ENCODE results near the gene SNX6. TPM values are rescaled to one million over a fixed set of nuclear protein-coding genes. Genes with fewer than 3 reads are reported as not detected.

Gene SNX6
- 77.0 TPM for total RNA-seq

DNA sequence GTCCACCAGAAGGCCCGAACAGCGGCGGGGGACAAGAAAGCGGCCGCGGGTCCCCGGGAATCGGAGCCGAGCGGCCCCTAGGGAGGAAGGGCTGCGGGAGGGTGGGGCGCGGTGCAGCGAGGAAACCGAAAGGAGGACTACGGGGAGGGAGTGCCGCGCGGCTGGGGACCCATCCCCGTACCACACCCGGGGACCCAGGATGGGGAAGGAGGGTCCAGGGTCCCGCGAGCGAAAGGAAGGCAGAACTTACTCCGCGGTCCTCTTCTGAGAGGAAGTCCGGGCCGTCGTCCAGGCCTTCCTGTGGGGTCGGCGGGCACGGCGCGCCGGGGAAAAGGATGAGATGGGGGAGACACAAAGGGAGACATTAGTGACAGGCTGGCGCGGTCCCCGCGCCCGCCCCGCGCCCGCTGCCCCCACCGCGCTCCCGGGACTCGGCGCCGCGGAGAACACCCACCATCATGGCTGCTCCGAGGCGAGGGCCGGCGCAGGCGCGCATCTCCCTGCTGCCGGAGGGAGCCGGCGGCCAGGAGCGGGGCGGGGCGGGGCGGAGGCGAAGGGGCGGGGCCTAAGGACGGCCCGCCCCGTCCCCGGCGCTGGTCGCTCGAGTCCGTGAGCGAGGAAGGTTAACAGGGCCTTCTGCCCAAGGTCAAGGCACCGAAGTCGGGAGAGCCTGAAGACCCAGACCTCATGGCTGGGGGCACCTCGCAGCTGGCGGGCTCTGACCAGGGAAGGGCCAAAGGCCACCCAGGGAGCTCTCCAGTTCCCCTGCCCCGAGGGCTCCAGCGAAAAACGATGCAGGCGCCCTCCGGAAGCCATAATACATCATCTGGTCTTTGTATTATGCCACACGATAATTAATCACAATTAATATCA, at the start of gene SNX6:
Gene SNX6 (minus strand): TSS at position 492 of the 873 bp plus-strand sequence. CDS start 32 bp downstream, at position 460.

DNA sequence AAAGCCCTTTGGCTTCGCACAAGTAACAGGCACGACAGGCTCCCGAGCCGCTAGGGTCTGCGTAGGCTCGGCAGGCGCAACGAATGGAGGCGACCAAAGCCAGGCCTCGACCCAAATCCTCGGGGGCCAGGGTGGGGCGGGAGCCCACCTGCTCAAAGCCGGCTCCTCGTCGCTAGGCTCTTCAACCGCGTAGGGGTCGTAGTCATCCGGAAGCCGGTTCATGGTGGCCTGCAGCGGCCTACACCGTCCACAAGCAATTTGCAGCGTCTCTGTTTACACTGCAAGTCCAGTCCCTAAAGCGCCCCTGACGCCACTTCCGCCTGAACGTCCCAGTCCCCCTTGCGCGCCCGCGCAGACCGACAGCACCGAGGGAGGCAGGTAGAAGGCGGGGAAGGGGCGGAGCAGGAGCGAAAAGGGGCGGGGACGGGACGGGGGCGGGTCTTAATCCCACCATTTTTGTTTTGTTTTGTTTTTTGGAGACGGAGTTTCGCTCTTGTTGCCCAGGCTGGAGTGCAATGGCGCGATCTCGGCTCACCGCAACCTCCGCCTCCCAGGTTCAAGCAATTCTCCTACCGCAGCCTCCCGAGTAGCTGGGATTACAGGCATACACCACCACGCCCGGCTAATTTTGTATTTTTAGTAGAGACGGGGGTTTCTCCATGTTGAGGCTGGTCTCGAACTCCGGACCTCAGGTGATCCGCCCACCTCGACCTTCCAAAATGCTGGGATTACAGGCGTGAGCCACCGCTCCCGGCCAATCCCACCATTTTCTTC, 90.4 kb downstream of the SNX6 start, which contains the start of gene EAPP:
Gene EAPP (minus strand): TSS at position 295 of the 774 bp plus-strand sequence. CDS start 73 bp downstream, at position 222.

Small RNAs within 50 kb of the gene (small RNA-seq; reads per million reads assigned to genes)
- gene RNU1-27P (ENCODE audit: low replicate concordance) (not detected), gene RNU1-28P (ENCODE audit: low replicate concordance) (not detected), gene RNU6-1261P (ENCODE audit: low replicate concordance) (not detected)

Other genes with a start within 250 kb of the SNX6 start
- gene SPTSSA, start 167.9 kb downstream of the SNX6 start, total RNA-seq = 13.4 TPM
- gene EAPP, start 90.4 kb downstream of the SNX6 start, total RNA-seq = 47.3 TPM
- gene CFL2, start 84.4 kb upstream of the SNX6 start, total RNA-seq = 72.3 TPM
- gene BAZ1A, start 245.2 kb upstream of the SNX6 start, total RNA-seq = 17.2 TPM

All from metanephros (tissue), 2 donors.